T-helper 2 cell treated with Interferon-gamma antibody and Interleukin-4, amounts not matched to agents 5 μg/mL and 100 μg/mL, for 36 hours (primary cell): ENCODE data around the gene PRCC.

Source experiments
- DNase-seq: peaks from one replicate; pipeline ENCODE4 v3.0.0; 2021; ENCODE audit warnings: low spot score
- H3K27ac Mint-ChIP-seq: one replicate; pipeline ENCODE4 v1.8.0; 2021; ENCODE audit warnings: mild to moderate bottlenecking, mixed read lengths
- H3K27me3 Mint-ChIP-seq: one replicate; pipeline ENCODE4 v1.8.0; 2021; ENCODE audit warnings: low read depth, mixed read lengths
- H3K36me3 Mint-ChIP-seq: one replicate; pipeline ENCODE4 v1.8.0; 2021; ENCODE audit warnings: low read depth, mixed read lengths
- H3K4me1 Mint-ChIP-seq: one replicate; pipeline ENCODE4 v1.8.0; 2021; ENCODE audit warnings: low read depth, mixed read lengths
- H3K4me3 Mint-ChIP-seq: one replicate; pipeline ENCODE4 v1.8.0; 2022; ENCODE audit warnings: mild to moderate bottlenecking, moderate library complexity, mixed read lengths
- H3K9me3 Mint-ChIP-seq: one replicate; pipeline ENCODE4 v1.8.0; 2021; ENCODE audit warnings: mixed read lengths

The PRCC gene, protein sequence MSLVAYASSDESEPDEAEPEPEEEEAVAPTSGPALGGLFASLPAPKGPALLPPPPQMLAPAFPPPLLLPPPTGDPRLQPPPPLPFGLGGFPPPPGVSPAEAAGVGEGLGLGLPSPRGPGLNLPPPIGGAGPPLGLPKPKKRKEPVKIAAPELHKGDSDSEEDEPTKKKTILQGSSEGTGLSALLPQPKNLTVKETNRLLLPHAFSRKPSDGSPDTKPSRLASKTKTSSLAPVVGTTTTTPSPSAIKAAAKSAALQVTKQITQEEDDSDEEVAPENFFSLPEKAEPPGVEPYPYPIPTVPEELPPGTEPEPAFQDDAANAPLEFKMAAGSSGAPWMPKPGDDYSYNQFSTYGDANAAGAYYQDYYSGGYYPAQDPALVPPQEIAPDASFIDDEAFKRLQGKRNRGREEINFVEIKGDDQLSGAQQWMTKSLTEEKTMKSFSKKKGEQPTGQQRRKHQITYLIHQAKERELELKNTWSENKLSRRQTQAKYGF

DNA sequence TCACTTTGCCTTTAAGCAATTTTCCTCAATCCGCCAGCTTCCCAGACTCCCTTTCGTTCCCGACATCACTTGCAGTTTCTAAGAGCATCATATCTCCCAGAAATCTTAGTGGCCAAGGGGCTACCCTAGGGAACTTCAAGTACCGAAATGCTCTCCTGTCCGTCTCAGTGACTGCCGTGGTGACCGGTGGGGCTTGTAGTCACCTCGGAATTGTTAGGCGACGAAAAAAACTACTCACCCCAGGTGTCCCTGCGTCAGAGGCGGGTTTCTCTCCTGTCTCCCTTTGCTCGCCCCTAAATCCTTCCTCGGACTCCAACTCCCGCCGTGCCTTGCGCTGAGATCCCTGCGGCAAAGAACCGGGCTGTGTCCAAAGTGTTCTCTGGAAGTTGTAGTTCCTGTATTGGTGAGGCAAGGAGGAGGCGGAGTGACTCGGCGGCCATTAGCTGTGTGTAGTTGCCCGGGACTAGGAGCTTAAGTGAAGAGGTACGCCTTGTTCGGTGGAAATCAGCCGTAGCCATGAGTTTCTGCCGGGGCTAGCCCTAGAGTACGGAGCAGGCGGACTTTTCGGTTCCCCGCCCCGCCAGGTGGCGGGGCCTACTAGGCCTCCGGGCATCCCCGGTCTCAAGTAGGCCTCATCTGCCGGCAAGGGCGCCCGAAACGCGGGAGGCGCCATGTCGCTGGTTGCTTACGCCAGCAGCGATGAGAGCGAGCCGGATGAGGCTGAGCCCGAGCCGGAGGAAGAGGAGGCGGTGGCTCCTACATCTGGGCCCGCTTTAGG lies at the start of gene PRCC:
TSS of gene PRCC (plus strand) at position 435 of the 778 bp plus-strand sequence. CDS start at position 672, 237 bp downstream.
- Mint-ChIP-seq H3K27me3 (no peaks in the 10 kb centered on the region), H3K36me3 (peaks cover 20% of the 10 kb centered on the region), H3K27ac (no peak within 1 kb of the TSS), H3K9me3 (no peaks in the 10 kb centered on the region), H3K4me1 (peaks cover 32% of the 10 kb centered on the region), H3K4me3 (no peak within 1 kb of the TSS)
- DNase-seq, result peak; percentile 98

DNA sequence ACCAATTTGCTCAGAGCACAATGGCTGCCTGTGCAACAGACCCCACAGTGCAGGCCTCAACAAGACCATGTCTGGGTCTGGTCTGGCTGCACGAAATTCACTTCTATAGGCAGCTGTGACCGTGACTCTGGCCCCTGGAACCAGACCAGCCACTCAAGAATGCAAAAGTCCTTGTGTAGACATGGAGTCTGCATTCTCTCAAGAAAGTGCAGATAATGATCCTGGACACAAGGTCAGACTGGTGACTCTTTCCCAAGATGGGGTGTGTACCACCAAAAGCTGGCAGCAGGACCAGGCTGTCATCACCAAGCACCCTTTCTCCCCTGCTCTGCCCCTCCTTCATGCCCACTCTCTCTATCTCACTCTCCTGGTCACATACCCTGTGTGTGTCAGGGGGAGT lies 46.2 kb upstream of the PRCC start:
- no peaks in the 10 kb centered on the region for H3K9me3 Mint-ChIP-seq
- no peak overlapping the region for H3K4me3 Mint-ChIP-seq
- H3K27ac Mint-ChIP-seq, result no peak overlapping the region
- H3K27me3 Mint-ChIP-seq, result no peaks in the 10 kb centered on the region
- peaks cover 11% of the 10 kb centered on the region for H3K4me1 Mint-ChIP-seq
- no peak for DNase-seq
- peaks cover 39% of the 10 kb centered on the region for H3K36me3 Mint-ChIP-seq

DNA sequence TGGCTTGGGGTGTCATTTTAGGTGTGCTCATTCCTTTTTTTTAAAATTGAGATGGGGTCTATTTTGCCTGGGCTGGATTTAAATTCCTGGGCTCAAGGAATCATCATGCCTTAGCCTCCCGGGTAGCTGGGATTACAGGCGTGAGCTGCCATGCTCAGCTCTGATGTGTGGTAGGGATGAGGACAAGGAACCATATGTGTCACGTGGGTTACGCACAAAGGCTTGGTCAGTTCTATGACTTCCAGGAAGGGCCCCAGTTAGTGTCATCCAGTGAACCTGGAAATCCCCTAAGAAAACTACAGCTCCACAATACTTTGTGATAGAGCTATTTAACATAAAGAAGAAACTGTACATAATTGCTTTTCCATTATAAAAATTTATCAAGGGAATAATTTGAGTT lies 45.8 kb upstream of the PRCC start:
- no peak for DNase-seq
- Mint-ChIP-seq H3K27ac (no peak overlapping the region), H3K36me3 (peaks cover 39% of the 10 kb centered on the region), H3K4me1 (peaks cover 11% of the 10 kb centered on the region), H3K4me3 (no peak overlapping the region), H3K27me3 (no peaks in the 10 kb centered on the region), H3K9me3 (no peaks in the 10 kb centered on the region)

DNA sequence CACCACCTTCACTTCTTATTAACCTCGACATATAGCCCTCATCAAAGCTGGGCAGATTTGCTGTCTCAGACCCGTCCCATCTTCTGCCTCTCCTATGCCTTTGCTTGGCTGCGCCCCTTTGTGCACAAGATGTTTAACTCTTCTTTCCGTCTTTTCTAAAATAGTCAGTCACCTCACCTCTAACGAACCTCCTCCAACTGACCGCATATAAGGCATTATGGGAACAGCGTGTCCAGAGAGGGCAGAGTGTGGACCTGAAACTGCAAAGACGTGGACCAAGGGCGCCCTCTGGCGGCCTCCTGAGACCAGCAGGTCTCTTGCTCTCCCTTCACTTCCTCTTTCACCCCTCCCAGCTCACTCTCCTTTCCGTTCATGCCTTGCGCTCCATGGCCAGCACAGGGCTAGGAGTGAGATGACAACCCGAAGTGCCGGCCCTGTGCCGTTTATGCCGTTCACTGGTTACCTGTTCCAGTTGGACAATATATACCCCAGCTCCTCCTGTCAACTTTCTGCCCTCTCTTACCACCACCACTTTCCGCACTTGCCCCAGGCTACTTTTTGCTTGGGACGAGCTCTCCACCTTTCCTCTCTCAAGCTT lies 41.6 kb upstream of the PRCC start:
- H3K9me3 Mint-ChIP-seq, result no peaks in the 10 kb centered on the region
- H3K36me3 Mint-ChIP-seq, result peaks cover 29% of the 10 kb centered on the region
- peaks cover 27% of the 10 kb centered on the region for H3K4me1 Mint-ChIP-seq
- H3K27me3 Mint-ChIP-seq, result no peaks in the 10 kb centered on the region
- H3K27ac Mint-ChIP-seq, result no peak overlapping the region
- no peak overlapping the region for H3K4me3 Mint-ChIP-seq
- peak; percentile 78 for DNase-seq

DNA sequence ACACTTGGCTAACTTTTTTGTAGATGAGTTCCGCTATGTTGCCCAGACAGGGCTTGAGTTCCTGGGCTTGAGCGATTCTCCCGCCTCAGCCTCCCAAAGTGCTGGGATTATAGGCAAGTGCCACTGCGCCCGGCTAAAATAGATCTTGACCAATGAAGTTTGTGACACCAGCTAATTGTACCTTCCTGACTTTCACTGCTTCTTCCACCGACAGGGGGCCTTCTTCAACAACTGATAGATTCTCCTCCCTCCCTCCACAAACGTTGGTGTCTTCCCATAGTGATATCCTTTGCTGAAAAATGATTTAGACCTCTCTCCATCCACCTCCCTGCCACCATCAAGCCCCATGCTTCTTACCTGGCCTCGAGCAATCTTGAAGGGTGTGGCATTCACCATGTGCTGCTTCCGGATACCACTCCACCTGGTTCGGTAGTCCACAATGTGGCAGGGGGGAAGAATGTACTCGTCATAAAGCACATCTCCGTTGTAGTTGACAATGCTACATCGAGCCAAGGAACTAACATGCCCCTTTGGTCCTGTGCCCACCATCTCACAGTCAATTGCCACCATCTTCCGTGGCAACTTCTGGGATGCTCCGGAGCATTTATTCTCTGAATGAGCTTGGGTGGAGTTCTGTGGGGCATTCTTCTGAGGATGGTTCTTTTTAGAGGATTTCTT lies 40.6 kb upstream of the PRCC start:
- Mint-ChIP-seq H3K27me3 (no peaks in the 10 kb centered on the region), H3K9me3 (no peaks in the 10 kb centered on the region), H3K4me3 (no peak overlapping the region), H3K36me3 (peaks cover 24% of the 10 kb centered on the region), H3K27ac (peak overlapping the region; percentile 99), H3K4me1 (peaks cover 31% of the 10 kb centered on the region)
- DNase-seq, result peak; percentile 53

DNA sequence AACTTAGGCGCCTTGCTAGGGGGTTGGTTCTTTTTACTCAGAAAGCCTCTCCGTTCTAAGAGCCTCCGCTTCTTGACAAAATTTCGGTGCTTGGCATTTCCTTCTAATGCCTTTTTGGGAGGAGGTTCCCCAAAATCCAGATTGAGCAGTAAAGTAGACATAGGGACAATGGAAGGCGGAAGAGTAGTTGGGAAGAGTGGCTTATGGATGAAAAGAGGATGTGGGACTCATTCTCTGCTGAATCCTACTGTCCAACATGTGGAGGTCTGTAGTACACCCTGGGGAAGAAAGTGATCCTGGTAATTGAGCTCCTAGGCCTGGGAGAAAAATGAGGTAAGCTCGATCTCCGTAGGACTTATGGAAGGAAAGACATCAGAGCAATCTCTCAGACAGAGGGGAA lies 39.8 kb upstream of the PRCC start:
- no peak overlapping the region for H3K4me3 Mint-ChIP-seq
- DNase-seq, result no peak
- no peaks in the 10 kb centered on the region for H3K27me3 Mint-ChIP-seq
- H3K27ac Mint-ChIP-seq, result peak overlapping the region; percentile 99
- peaks cover 32% of the 10 kb centered on the region for H3K4me1 Mint-ChIP-seq
- H3K36me3 Mint-ChIP-seq, result peaks cover 22% of the 10 kb centered on the region
- H3K9me3 Mint-ChIP-seq, result no peaks in the 10 kb centered on the region

DNA sequence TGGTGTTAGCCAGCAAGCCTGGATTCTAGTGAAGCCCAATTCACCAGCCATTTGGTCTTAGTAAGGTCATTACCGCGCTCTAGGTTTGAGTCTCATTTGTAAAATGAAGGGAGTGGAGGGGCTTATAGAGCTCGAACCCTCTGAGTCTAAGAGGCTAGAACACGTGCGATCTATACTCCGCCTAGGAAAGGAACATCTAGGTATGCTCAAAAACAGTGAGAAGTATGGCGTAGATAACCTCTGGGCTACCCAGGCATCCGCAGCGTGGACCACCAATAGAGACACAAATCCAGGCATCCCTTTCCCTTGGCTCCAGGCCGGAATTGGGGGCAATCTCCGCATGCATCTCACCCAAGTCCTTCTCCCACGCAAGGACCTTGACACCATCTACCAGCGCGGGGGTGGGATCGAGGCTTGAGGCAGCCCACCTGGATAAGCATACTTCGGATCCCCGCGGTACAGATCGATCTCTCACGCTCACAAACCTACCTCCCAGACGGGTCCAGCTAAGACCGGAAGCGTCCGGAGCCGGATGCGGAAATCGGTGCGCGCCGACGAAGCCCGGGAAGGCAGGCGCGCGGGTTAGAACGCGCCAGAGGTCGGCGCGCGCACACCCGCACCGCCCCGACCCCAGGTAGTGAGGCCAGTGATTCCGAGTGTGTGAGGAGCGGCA lies 39.3 kb upstream of the PRCC start, which contains the start of gene METTL25B:
TSS of gene METTL25B (plus strand) at position 544 of the 673 bp plus-strand sequence. CDS start 636 bp downstream, outside the sequence.
- H3K9me3 Mint-ChIP-seq, result no peaks in the 10 kb centered on the region
- DNase-seq, result peak; percentile 86
- H3K4me1 Mint-ChIP-seq, result peaks cover 30% of the 10 kb centered on the region
- peak within 1 kb of the TSS; percentile 99 for H3K27ac Mint-ChIP-seq
- peaks cover 22% of the 10 kb centered on the region for H3K36me3 Mint-ChIP-seq
- no peak within 1 kb of the TSS for H3K4me3 Mint-ChIP-seq
- no peaks in the 10 kb centered on the region for H3K27me3 Mint-ChIP-seq

DNA sequence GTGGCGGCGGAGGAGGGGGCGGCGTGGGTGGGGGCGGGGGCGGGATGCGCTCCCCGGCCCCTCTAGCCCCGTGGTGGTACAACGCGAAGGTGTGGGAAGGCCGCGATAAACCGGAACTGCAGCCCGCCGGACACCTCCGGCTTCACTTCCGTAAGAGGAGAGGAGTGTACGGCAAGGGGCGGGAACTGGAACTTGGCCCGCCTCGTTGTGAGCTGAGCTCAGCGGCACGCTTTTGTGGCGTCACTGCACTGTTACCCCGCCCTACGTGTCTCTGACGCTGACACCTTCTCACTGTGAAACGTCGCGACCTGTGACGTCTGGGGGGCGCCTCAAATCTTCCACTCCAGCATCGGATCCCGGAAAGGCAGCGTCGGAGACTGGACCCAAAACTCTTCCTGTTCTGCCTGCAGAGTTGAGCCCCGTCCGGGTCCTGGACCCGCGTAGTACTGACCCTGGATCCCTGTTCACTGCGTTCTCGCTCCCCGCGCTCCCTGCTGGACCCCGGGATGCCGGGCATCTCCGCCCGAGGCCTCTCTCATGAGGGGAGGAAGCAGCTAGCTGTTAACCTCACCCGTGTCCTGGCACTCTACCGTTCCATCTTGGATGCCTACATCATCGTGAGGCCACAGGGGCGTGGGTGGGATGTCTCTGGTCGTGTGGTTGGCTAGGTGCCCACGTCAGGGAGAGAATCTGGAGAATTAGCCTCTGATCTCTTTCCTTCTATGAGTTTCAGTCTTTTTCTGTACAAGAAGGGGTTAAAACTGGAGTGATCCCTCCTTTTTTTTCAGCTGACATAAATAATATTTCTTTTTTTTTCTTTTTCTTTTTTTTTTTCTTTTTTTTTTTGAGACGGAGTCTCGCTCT lies 38.5 kb upstream of the PRCC start, which contains the start of gene ISG20L2:
TSS of gene ISG20L2 (minus strand) at position 168 of the 864 bp plus-strand sequence. CDS start 1,114 bp downstream, outside the sequence.
- Mint-ChIP-seq H3K9me3 (no peaks in the 10 kb centered on the region), H3K27ac (peak within 1 kb of the TSS; percentile 99), H3K4me3 (no peak within 1 kb of the TSS), H3K4me1 (peaks cover 28% of the 10 kb centered on the region), H3K27me3 (no peaks in the 10 kb centered on the region), H3K36me3 (peaks cover 18% of the 10 kb centered on the region)
- DNase-seq, result peak; percentile 97

DNA sequence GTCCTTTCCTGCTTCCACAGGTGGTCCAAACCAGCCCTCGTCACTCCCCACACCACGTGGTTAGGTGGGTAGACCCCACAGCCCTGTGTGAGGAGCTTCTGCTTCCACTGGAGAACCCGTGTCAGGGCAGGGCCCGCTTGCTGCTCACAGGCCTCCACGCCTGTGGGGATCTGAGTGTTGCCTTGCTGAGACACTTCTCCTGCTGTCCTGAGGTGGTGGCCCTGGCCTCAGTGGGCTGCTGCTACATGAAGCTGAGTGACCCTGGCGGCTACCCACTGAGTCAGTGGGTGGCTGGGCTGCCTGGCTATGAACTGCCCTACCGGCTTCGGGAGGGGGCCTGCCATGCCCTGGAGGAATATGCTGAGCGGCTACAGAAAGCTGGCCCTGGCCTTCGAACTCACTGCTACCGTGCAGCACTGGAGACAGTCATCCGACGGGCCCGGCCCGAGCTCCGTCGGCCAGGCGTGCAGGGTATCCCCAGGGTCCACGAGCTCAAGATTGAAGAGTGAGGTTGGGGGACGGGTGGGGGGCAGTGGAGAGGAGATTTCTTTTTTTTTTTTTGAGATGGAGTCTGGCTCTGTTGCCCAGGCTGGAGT lies 33.2 kb upstream of the PRCC start:
- Mint-ChIP-seq H3K27me3 (no peaks in the 10 kb centered on the region), H3K27ac (no peak overlapping the region), H3K4me3 (no peak overlapping the region), H3K36me3 (peaks cover 20% of the 10 kb centered on the region), H3K9me3 (no peaks in the 10 kb centered on the region), H3K4me1 (peaks cover 15% of the 10 kb centered on the region)
- DNase-seq, result no peak

DNA sequence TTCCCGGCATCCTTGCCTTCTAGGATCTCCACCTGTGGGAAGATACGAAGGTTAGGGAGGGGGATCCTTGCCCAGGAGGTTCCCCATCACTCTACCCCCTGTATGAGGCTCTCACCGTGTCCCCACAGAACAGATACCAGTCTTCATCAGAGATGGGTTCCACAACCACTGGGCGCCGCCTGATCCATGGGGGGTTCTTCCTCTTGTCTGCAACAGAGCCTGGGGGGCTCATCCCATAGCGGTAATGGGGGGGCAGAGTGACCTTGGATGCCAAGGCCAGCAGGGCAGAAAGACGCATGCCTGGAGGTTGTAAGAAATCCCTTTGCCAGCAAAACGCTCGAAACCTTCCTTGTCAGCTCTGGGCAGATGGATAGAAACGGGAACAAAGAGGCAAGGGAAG lies 28.9 kb upstream of the PRCC start:
- H3K36me3 Mint-ChIP-seq, result peaks cover 32% of the 10 kb centered on the region

DNA sequence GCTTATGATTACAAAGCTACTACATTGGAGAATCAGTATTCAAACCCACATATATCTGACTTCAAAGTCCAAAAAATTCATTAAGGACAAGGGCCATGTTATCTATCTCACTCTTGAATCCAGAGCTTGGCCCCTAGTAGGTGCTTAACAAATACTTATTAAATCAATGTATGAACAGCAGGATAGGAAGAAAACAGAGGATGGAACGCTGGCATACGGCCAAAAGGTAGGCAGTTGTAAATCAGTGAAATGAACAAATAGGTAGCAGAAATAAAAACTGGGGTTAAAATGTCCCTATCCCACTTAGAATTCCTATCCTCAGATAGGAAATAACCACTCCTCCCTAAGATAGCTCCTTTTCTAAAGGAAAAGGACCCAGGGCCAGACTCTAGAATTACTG lies 28.4 kb upstream of the PRCC start:
- peaks cover 35% of the 10 kb centered on the region for H3K36me3 Mint-ChIP-seq
- H3K27ac Mint-ChIP-seq, result peak overlapping the region; percentile 6

More for the DNA sequence above, 28.9 kb upstream of the PRCC start:
- Mint-ChIP-seq H3K4me3 (no peak overlapping the region), H3K27ac (peak overlapping the region; percentile 31), H3K27me3 (no peaks in the 10 kb centered on the region), H3K9me3 (no peaks in the 10 kb centered on the region), H3K4me1 (peaks cover 19% of the 10 kb centered on the region)
- no peak for DNase-seq

DNA sequence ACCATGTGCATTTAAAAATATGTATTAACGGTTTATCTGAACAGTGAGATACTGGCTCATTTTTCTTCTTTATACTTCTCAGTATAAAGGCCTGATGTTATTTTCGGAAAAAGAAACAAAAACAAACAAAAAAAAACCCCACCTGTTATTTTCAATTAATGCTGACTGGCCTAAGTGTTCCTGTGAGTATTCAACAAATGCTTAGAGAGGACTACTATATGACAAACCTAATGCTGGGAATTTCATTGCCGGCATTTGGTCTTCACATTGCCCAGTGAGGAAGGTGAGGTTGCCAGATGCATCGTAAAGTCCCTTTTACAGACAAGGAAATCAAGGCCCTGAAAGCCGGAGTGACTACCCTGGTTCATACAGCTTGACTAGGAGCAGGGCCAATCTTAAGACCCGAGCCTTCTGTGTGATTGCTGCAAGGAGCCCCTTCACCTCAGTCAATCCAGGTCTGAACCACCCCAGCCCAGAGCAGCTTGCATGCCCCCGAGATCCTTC lies 27.0 kb upstream of the PRCC start:
- peaks cover 43% of the 10 kb centered on the region for H3K36me3 Mint-ChIP-seq
- DNase-seq, result no peak
- no peaks in the 10 kb centered on the region for H3K9me3 Mint-ChIP-seq
- H3K27me3 Mint-ChIP-seq, result no peaks in the 10 kb centered on the region
- H3K27ac Mint-ChIP-seq, result peak overlapping the region; percentile 95
- peaks cover 20% of the 10 kb centered on the region for H3K4me1 Mint-ChIP-seq
- H3K4me3 Mint-ChIP-seq, result peak overlapping the region; percentile 98

More for the DNA sequence above, 28.4 kb upstream of the PRCC start:
- H3K27me3 Mint-ChIP-seq, result no peaks in the 10 kb centered on the region
- H3K9me3 Mint-ChIP-seq, result no peaks in the 10 kb centered on the region
- DNase-seq, result no peak
- H3K4me1 Mint-ChIP-seq, result peaks cover 19% of the 10 kb centered on the region
- no peak overlapping the region for H3K4me3 Mint-ChIP-seq
